Activated naive CD8-positive, alpha-beta T cell treated with anti-CD3 and anti-CD28 coated beads, Interleukin-2, amount 10 ng/mL, durations not matched to agents 7 days and 5 days (primary cell): ENCODE measurements around the gene DHRSX. TPM values are rescaled to one million over a fixed set of nuclear protein-coding genes. Genes with fewer than 3 reads are reported as not detected.
"Not testable (repeated sequence)": the region's sequence is repeated elsewhere in the genome, so short reads cannot be mapped to it uniquely, and the experiment has no call there.

Experiments
- ATAC-seq: fragments of 150-1000 bp; cut with Tn5 transposase; one replicate; pipeline ENCODE4 v1.10.0; 2021; ENCODE audit warnings: low read depth, moderate library complexity
- POLR2A ChIA-PET: fragments of 350-600 bp; sonication (Branson Sonifier 250); formaldehyde crosslinking; loops from one replicate; lab custom pipeline; 2021; ENCODE audit warnings: antibody characterized with exemption; lab: Charles Lee
- DNase-seq: peaks from one replicate; pipeline ENCODE4 v3.0.0; 2021
- H3K27ac Mint-ChIP-seq: one replicate; pipeline ENCODE4 v1.8.0; 2022; ENCODE audit warnings: mild to moderate bottlenecking, mixed read lengths
- H3K27me3 Mint-ChIP-seq: one replicate; pipeline ENCODE4 v1.8.0; 2022; ENCODE audit warnings: mild to moderate bottlenecking, moderate library complexity, mixed read lengths
- H3K36me3 Mint-ChIP-seq: one replicate; pipeline ENCODE4 v1.8.0; 2021; ENCODE audit warnings: mild to moderate bottlenecking, mixed read lengths
- H3K4me1 Mint-ChIP-seq: one replicate; pipeline ENCODE4 v1.8.0; 2021; ENCODE audit warnings: mixed read lengths
- H3K4me3 Mint-ChIP-seq: one replicate; pipeline ENCODE4 v1.8.0; 2022; ENCODE audit warnings: mild to moderate bottlenecking, moderate library complexity, mixed read lengths
- H3K9me3 Mint-ChIP-seq: one replicate; pipeline ENCODE4 v1.8.0; 2021; ENCODE audit warnings: mixed read lengths
- total RNA-seq, 2 experiments: library from RNA; stranded (reverse); gene quantifications; one replicate each; pipeline ENCODE4 v1.2.3, GENCODE V29; 2021

DHRSX gene
- total RNA-seq, 2 experiments from 2014 or later, result 17.0 to 18.1 TPM

GRCh38 chrX:2264179-2265030, 236.4 kb downstream of the DHRSX start:
- no peaks in the 10 kb centered on the region for H3K27me3 Mint-ChIP-seq
- H3K36me3 Mint-ChIP-seq, result peaks cover 8% of the 10 kb centered on the region

DNA sequence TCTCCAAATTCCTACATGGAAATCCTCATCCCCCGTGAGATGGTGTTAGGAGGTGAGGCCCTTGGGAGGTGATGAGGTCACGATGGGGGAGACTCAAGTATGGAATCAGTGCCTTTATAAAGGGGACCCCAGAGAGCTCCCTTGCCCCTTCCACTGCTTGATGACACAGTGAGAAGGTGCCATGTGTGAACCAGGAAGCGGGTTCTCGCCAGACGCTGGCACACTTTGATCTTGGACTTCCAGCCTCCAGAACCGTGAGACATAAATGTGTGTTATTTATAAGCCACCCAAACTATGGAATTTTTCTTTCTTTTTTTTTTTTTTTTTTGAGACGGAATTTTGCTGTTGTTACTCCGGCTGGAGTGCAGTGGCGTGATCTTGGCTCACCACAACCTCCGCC, 237.6 kb downstream of the DHRSX start:
- Mint-ChIP-seq H3K27ac (no peak overlapping the region), H3K36me3 (peaks cover 8% of the 10 kb centered on the region), H3K27me3 (no peaks in the 10 kb centered on the region), H3K9me3 (peaks cover 1% of the 10 kb centered on the region), H3K4me1 (no peaks in the 10 kb centered on the region), H3K4me3 (no peak overlapping the region)
- ATAC-seq, result no peak
- POLR2A ChIA-PET, result no interaction called here
- no peak for DNase-seq

More at GRCh38 chrX:2264179-2265030, 236.4 kb downstream of the DHRSX start:
- ATAC-seq (peak; percentile 27), DNase-seq (peak; percentile 46)
- no peak overlapping the region for H3K4me3 Mint-ChIP-seq
- POLR2A ChIA-PET, result no interaction called here
- no peaks in the 10 kb centered on the region for H3K9me3 Mint-ChIP-seq
- H3K27ac Mint-ChIP-seq, result no peak overlapping the region
- no peaks in the 10 kb centered on the region for H3K4me1 Mint-ChIP-seq

GRCh38 chrX:2262668-2263055, 238.1 kb downstream of the DHRSX start:
- Mint-ChIP-seq H3K4me1 (no peaks in the 10 kb centered on the region), H3K9me3 (peaks cover 3% of the 10 kb centered on the region), H3K27ac (no peak overlapping the region), H3K4me3 (no peak overlapping the region), H3K27me3 (no peaks in the 10 kb centered on the region), H3K36me3 (peaks cover 8% of the 10 kb centered on the region)
- POLR2A ChIA-PET, result no interaction called here
- no peak for ATAC-seq
- no peak for DNase-seq

- ATAC-seq (no peak), DNase-seq (no peak)
- H3K4me3 Mint-ChIP-seq, result no peak overlapping the region
- H3K27ac Mint-ChIP-seq, result no peak overlapping the region
- H3K4me1 Mint-ChIP-seq, result no peaks in the 10 kb centered on the region
- H3K9me3 Mint-ChIP-seq, result peaks cover 3% of the 10 kb centered on the region
- H3K27me3 Mint-ChIP-seq, result no peaks in the 10 kb centered on the region
- POLR2A ChIA-PET, result no interaction called here
- H3K36me3 Mint-ChIP-seq, result peaks cover 8% of the 10 kb centered on the region
These were observed 238.7 kb downstream of the DHRSX start for GRCh38 chrX:2261831-2262667.

DNA sequence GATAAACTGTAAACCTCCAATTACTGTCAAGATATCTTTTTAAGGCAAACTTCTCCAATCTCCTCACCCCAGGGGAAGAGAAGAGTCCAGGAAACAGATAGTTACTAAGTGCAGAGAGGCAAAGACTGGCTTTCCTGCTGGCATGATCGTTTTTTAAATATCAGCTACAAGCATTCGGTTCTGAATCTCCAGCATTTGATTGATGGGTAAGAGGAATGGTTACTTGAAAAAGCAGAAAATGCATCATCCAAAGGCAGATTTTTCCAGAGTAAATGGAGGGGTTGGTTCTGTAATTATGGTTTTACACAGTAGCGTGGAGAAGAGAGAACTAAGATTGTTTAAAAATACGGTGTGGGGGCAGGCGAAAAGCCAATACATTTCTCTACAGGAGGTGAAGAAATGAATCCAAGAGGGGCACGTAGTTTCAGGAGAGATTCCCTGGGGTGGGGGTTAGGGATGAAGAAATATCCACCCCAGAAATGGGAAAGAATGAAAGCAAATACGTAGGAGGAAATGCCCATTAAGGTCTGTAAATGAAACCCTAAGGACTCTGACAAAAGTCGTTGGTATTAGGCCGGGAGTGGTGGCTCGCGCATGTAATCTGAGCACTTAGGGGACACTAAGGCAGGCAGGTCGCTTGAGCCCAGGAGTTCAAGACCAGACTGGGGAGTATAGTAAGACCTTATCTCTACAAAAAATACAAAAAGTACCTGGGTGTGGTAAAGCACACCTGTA, 248.3 kb downstream of the DHRSX start:
- H3K4me1 Mint-ChIP-seq, result no peaks in the 10 kb centered on the region
- peaks cover 21% of the 10 kb centered on the region for H3K9me3 Mint-ChIP-seq
- peaks cover 6% of the 10 kb centered on the region for H3K36me3 Mint-ChIP-seq
- no peaks in the 10 kb centered on the region for H3K27me3 Mint-ChIP-seq
- no peak for DNase-seq
- no peak for ATAC-seq
- no peak overlapping the region for H3K4me3 Mint-ChIP-seq
- H3K27ac Mint-ChIP-seq, result no peak overlapping the region
- POLR2A ChIA-PET, result no interaction called here

GRCh38 chrX:2251211-2251610, 249.6 kb downstream of the DHRSX start:
- ATAC-seq (no peak), DNase-seq (no peak)
- Mint-ChIP-seq H3K36me3 (peaks cover 6% of the 10 kb centered on the region), H3K27ac (no peak overlapping the region), H3K4me3 (no peak overlapping the region), H3K4me1 (no peaks in the 10 kb centered on the region), H3K27me3 (no peaks in the 10 kb centered on the region), H3K9me3 (peaks cover 21% of the 10 kb centered on the region)
- POLR2A ChIA-PET, result no interaction called here

- DNase-seq, result no peak
- Mint-ChIP-seq H3K4me3 (no peak overlapping the region), H3K9me3 (peaks cover 7% of the 10 kb centered on the region), H3K36me3 (peaks cover 18% of the 10 kb centered on the region), H3K27me3 (no peaks in the 10 kb centered on the region), H3K27ac (no peak overlapping the region), H3K4me1 (no peaks in the 10 kb centered on the region)
- POLR2A ChIA-PET, result no interaction called here
- no peak for ATAC-seq
These were observed 256.8 kb downstream of the DHRSX start for GRCh38 chrX:2243913-2244460.

DNA sequence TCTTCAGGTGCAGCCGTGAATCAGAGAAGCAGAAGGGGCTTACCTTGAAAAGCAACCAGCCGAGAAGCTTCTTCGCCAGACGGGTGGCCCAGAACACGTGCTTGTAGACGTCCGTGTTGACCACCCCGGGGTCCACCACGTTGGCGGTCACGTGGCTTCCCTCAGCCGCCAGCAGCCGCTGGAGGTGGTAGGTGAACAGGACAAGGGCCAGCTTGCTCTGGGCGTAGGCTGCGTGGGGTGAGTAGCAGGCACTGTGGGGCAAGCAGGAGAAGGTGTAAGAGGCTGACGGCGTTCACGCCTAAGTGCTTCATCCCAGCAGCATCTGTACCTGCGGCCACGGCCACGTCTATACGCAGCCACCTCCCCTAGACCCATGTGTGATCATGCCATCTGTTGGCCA, 257.8 kb downstream of the DHRSX start:
- peaks cover 3% of the 10 kb centered on the region for H3K9me3 Mint-ChIP-seq
- peaks cover 18% of the 10 kb centered on the region for H3K36me3 Mint-ChIP-seq
- DNase-seq (no peak), ATAC-seq (no peak)
- H3K4me3 Mint-ChIP-seq, result no peak overlapping the region
- no peaks in the 10 kb centered on the region for H3K4me1 Mint-ChIP-seq
- no peak overlapping the region for H3K27ac Mint-ChIP-seq
- no peaks in the 10 kb centered on the region for H3K27me3 Mint-ChIP-seq
- POLR2A ChIA-PET, result no interaction called here

- H3K4me3 Mint-ChIP-seq, result no peak overlapping the region
- POLR2A ChIA-PET, result no interaction called here
- peaks cover 18% of the 10 kb centered on the region for H3K36me3 Mint-ChIP-seq
- DNase-seq, result no peak
- peaks cover 3% of the 10 kb centered on the region for H3K9me3 Mint-ChIP-seq
- H3K27me3 Mint-ChIP-seq, result no peaks in the 10 kb centered on the region
- H3K27ac Mint-ChIP-seq, result no peak overlapping the region
- H3K4me1 Mint-ChIP-seq, result no peaks in the 10 kb centered on the region
- ATAC-seq, result no peak
These were observed 258.4 kb downstream of the DHRSX start for GRCh38 chrX:2242326-2242725.

DNA sequence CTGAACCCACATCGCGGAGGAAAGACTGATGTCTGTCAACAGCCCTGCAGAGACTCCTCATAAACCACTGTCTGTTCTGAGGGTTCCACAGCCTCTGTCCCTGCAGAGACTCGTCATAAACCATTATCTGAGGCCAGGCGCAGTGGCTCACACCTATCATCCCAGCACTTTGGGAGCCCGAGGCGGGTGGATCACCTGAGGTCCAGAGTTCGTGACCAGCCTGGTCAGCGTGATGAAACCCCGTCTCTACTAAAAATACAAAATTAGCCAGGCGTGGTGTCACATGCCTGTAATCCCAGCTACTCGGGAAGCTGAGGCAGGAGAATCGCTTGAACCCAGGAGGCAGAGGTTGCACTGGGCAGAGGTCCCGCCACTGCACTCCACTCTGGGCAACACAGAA, 259.3 kb downstream of the DHRSX start:
- H3K9me3 Mint-ChIP-seq, ATAC-seq, H3K4me3 Mint-ChIP-seq, H3K4me1 Mint-ChIP-seq, H3K27ac Mint-ChIP-seq, H3K27me3 Mint-ChIP-seq, POLR2A ChIA-PET, DNase-seq: not testable (repeated sequence)
- peaks cover 18% of the 10 kb centered on the region for H3K36me3 Mint-ChIP-seq

- ATAC-seq, DNase-seq, H3K9me3 Mint-ChIP-seq, H3K4me1 Mint-ChIP-seq, H3K27me3 Mint-ChIP-seq, H3K4me3 Mint-ChIP-seq, POLR2A ChIA-PET, H3K27ac Mint-ChIP-seq: not testable (repeated sequence)
- H3K36me3 Mint-ChIP-seq, result peaks cover 18% of the 10 kb centered on the region
These were observed 260.0 kb downstream of the DHRSX start for GRCh38 chrX:2240761-2241160.

GRCh38 chrX:2237976-2238375, 262.8 kb downstream of the DHRSX start:
- H3K9me3 Mint-ChIP-seq, result no peaks in the 10 kb centered on the region
- peaks cover 16% of the 10 kb centered on the region for H3K36me3 Mint-ChIP-seq
- no peak overlapping the region for H3K27ac Mint-ChIP-seq
- H3K27me3 Mint-ChIP-seq, result no peaks in the 10 kb centered on the region
- no peak overlapping the region for H3K4me3 Mint-ChIP-seq
- POLR2A ChIA-PET, result no interaction called here
- DNase-seq, result no peak
- peaks cover 3% of the 10 kb centered on the region for H3K4me1 Mint-ChIP-seq
- ATAC-seq, result no peak

- POLR2A ChIA-PET, result no interaction called here
- H3K4me3 Mint-ChIP-seq, result no peak overlapping the region
- peaks cover 25% of the 10 kb centered on the region for H3K36me3 Mint-ChIP-seq
- peak overlapping the region; percentile 9 for H3K27ac Mint-ChIP-seq
- H3K4me1 Mint-ChIP-seq, result peaks cover 9% of the 10 kb centered on the region
- no peaks in the 10 kb centered on the region for H3K27me3 Mint-ChIP-seq
- ATAC-seq (no peak), DNase-seq (no peak)
- H3K9me3 Mint-ChIP-seq, result peaks cover 32% of the 10 kb centered on the region
These were observed 269.1 kb downstream of the DHRSX start for GRCh38 chrX:2231570-2232192.
